ENCODE data around the gene UBL4B.

GRCh38 chr1:110152133-110152785, 40.0 kb downstream of the UBL4B start:
- TF ChIP-seq CTCF (optimal IDR thresholded peaks at IDR 0.05 in 1 of 3, IDR thresholded peaks at IDR 0.05 in 1 of 3, conservative IDR thresholded peaks at IDR 0.05 in 1 of 3; ENCODE audit: extremely low read depth in 1 of 3, insufficient read depth in 2 of 3, low read length in 3 of 3) (no peak), EZH2 (IDR thresholded peaks at IDR 0.05; ENCODE audit: low read length) (no peak)

All from keratinocyte (primary cell).